H9 (cell line): ENCODE results near the gene KIF18B. TPM values are rescaled to one million over a fixed set of nuclear protein-coding genes. Genes with fewer than 3 reads are reported as not detected.

Experiments used
- DNase-seq: peaks from one replicate; pipeline ENCODE4 v3.0.0-alpha.2; 2017
- H2AFZ ChIP-seq: one replicate; pipeline ENCODE4 v1.6.1; 2013; ENCODE audit warnings: mild to moderate bottlenecking, low read length, control low read depth, moderate library complexity
- H2AK5ac ChIP-seq: 2 replicates; pipeline ENCODE4 v1.6.1; 2013; ENCODE audit warnings: low read length, control low read depth, mixed read lengths; ENCODE audit not compliant: insufficient read length
- H2BK120ac ChIP-seq: one replicate; pipeline ENCODE4 v1.6.1; 2013; ENCODE audit warnings: low read depth, mild to moderate bottlenecking, low read length, control low read depth, inconsistent platforms; ENCODE audit not compliant: poor library complexity, severe bottlenecking
- H2BK12ac ChIP-seq: 2 replicates; pipeline ENCODE4 v1.6.1; 2013; ENCODE audit warnings: low read length, control low read depth, mixed read lengths, low read depth; ENCODE audit not compliant: insufficient read length
- H2BK15ac ChIP-seq: 2 replicates; pipeline ENCODE4 v1.6.1; 2013; ENCODE audit warnings: low read depth, low read length, control low read depth
- H2BK20ac ChIP-seq: one replicate; pipeline ENCODE4 v1.6.1; 2013; ENCODE audit warnings: low read depth, mild to moderate bottlenecking, low read length, control low read depth, inconsistent platforms; ENCODE audit not compliant: poor library complexity, severe bottlenecking
- H2BK5ac ChIP-seq: 2 replicates; pipeline ENCODE4 v1.6.1; 2013; ENCODE audit warnings: low read length, control low read depth, mixed read lengths; ENCODE audit not compliant: insufficient read length
- H3K14ac ChIP-seq: 2 replicates; pipeline ENCODE4 v1.6.1; 2013; ENCODE audit warnings: low read length, control low read depth; ENCODE audit not compliant: insufficient read depth
- H3K18ac ChIP-seq: 2 replicates; pipeline ENCODE4 v1.6.1; 2013; ENCODE audit warnings: low read depth, mild to moderate bottlenecking, mixed read lengths, low read length, control low read depth; ENCODE audit not compliant: insufficient read length
- H3K23ac ChIP-seq: 2 replicates; pipeline ENCODE4 v1.6.1; 2013; ENCODE audit warnings: low read length, control low read depth, mixed read lengths, low read depth; ENCODE audit not compliant: insufficient read length
- H3K23me2 ChIP-seq: 2 replicates; pipeline ENCODE4 v1.6.1; 2013; ENCODE audit warnings: low read depth, mild to moderate bottlenecking, mixed read lengths, low read length, control low read depth; ENCODE audit not compliant: insufficient read length, poor library complexity, severe bottlenecking
- H3K27ac ChIP-seq: 2 replicates; pipeline ENCODE4 v1.5.1; 2013; ENCODE audit warnings: low read length, control low read depth, mixed read lengths, low read depth; ENCODE audit not compliant: insufficient read length
- H3K27me3 ChIP-seq: 2 replicates; pipeline ENCODE4 v1.6.1; 2013; ENCODE audit warnings: low read length, control low read depth, inconsistent platforms; ENCODE audit not compliant: insufficient read depth
- H3K4ac ChIP-seq: 2 replicates; pipeline ENCODE4 v1.6.1; 2013; ENCODE audit warnings: low read depth, mild to moderate bottlenecking, control low read depth, inconsistent platforms, low read length, moderate library complexity
- H3K4me1 ChIP-seq: 2 replicates; pipeline ENCODE4 v1.6.1; 2013; ENCODE audit warnings: low read length, control low read depth, inconsistent platforms; ENCODE audit not compliant: insufficient read depth
- H3K4me2 ChIP-seq: 2 replicates; pipeline ENCODE4 v1.6.1; 2013; ENCODE audit warnings: low read length, control low read depth, mixed read lengths; ENCODE audit not compliant: insufficient read length, insufficient read depth
- H3K56ac ChIP-seq: 2 replicates; pipeline ENCODE4 v1.6.1; 2013; ENCODE audit warnings: low read depth, mild to moderate bottlenecking, mixed read lengths, low read length, control low read depth; ENCODE audit not compliant: insufficient read length
- H3K79me1 ChIP-seq: 2 replicates; pipeline ENCODE4 v1.6.1; 2013; ENCODE audit warnings: low read depth, mild to moderate bottlenecking, moderate library complexity, low read length, control low read depth, inconsistent platforms; ENCODE audit not compliant: insufficient read depth, poor library complexity, severe bottlenecking
- H3K79me2 ChIP-seq: 2 replicates; pipeline ENCODE4 v1.6.1; 2013; ENCODE audit warnings: low read length, control low read depth, inconsistent platforms; ENCODE audit not compliant: insufficient read depth
- H3K9ac ChIP-seq: 2 replicates; pipeline ENCODE4 v1.6.1; 2013; ENCODE audit warnings: low read length, control low read depth, mixed read lengths; ENCODE audit not compliant: insufficient read length; ENCODE audit errors: extremely low read depth
- H3K9me3 ChIP-seq: one replicate; pipeline ENCODE4 v1.6.1; 2013; ENCODE audit warnings: low read depth, low read length, inconsistent platforms; ENCODE audit not compliant: control insufficient read depth
- H3T11ph ChIP-seq: one replicate; pipeline ENCODE4 v1.6.1; 2013; ENCODE audit warnings: mild to moderate bottlenecking, low read length, control low read depth, inconsistent platforms
- H4K20me1 ChIP-seq: one replicate; pipeline ENCODE4 v1.6.1; 2013; ENCODE audit not compliant: control insufficient read depth, insufficient read length, insufficient read depth
- H4K5ac ChIP-seq: 2 replicates; pipeline ENCODE4 v1.6.1; 2013; ENCODE audit warnings: low read depth, mild to moderate bottlenecking, mixed read lengths, low read length, control low read depth; ENCODE audit not compliant: insufficient read length
- H4K8ac ChIP-seq: replicated peaks from 2 replicates; pipeline ENCODE4 v1.6.1; 2013; ENCODE audit warnings: low read length, control low read depth, mixed read lengths, low read depth; ENCODE audit not compliant: insufficient read length
- H4K91ac ChIP-seq: 2 replicates; pipeline ENCODE4 v1.6.1; 2013; ENCODE audit warnings: low read depth, mild to moderate bottlenecking, moderate library complexity, mixed read lengths, low read length, control low read depth; ENCODE audit not compliant: insufficient read length
- H3K27ac Mint-ChIP-seq, 3 experiments: 2 replicates in 2 of 3; 3 replicates in 1 of 3; pipeline ENCODE4 v1.8.0; 2020 to 2021; ENCODE audit warnings: mixed read lengths in 3 of 3, mild to moderate bottlenecking in 1 of 3, moderate library complexity in 1 of 3
- H3K27me3 Mint-ChIP-seq: 2 replicates; pipeline ENCODE4 v1.8.0; 2021; ENCODE audit warnings: low read depth, mild to moderate bottlenecking, moderate library complexity, mixed read lengths
- H3K36me3 Mint-ChIP-seq, 3 experiments: 2 replicates in 2 of 3; 3 replicates in 1 of 3; pipeline ENCODE4 v1.8.0; 2020 to 2021; ENCODE audit warnings: low read depth in 3 of 3, mixed read lengths in 3 of 3; ENCODE audit not compliant: insufficient read depth in 1 of 3
- H3K4me1 Mint-ChIP-seq, 2 experiments: 2 replicates each; pipeline ENCODE4 v1.8.0; 2020; ENCODE audit warnings: mixed read lengths in 2 of 2
- H3K4me3 Mint-ChIP-seq, 2 experiments: 2 replicates in 1 of 2; 3 replicates in 1 of 2; pipeline ENCODE4 v1.8.0; 2020 to 2021; ENCODE audit warnings: mild to moderate bottlenecking in 2 of 2, mixed read lengths in 2 of 2, moderate library complexity in 1 of 2
- H3K9me3 Mint-ChIP-seq, 2 experiments: 2 replicates in 1 of 2; 3 replicates in 1 of 2; pipeline ENCODE4 v1.8.0; 2020; ENCODE audit warnings: mild to moderate bottlenecking in 2 of 2, mixed read lengths in 2 of 2, moderate library complexity in 1 of 2
- CTCF ChIP-seq: fragments of 200-600 bp; sonication (generic); conservative IDR thresholded peaks from 3 replicates; pipeline ENCODE4 v1.8.0; 2021; ENCODE audit warnings: antibody characterized with exemption, mild to moderate bottlenecking
- WGBS: extraction: QIAGEN DNeasy Blood & Tissue Kit; methylation state at CpG from one replicate; pipeline ENCODE4 v1.1.7; 2013; ENCODE audit warnings: missing lambda C conversion rate, low lambda C conversion rate, mixed read lengths; ENCODE audit not compliant: insufficient read length; ENCODE audit errors: extremely low coverage; 5-methylcytosine and 5-hydroxymethylcytosine counted together
- total RNA-seq: library from RNA; stranded (reverse); gene quantifications from 2 replicates; pipeline ENCODE4 v1.2.1, GENCODE V29; 2021

The KIF18B gene
- total RNA-seq, 1 experiment from 2014 or later: 51.8 TPM

GRCh38 chr17:44960691-44961090, 13.1 kb upstream of the KIF18B start:
- Histone ChIP-seq H3K79me1 (no peaks in the 10 kb centered on the region), H2BK20ac (no peak overlapping the region), H3K79me2 (no peaks in the 10 kb centered on the region), H3K56ac (no peak overlapping the region), H3K27me3 (peaks cover 3% of the 10 kb centered on the region; the same call in 1 of the 2 replicates), H3K4ac (no peak overlapping the region), H2BK120ac (no peak overlapping the region), H4K20me1 (no peaks in the 10 kb centered on the region), H3K9me3 (no peaks in the 10 kb centered on the region), H4K8ac (no peak overlapping the region), H4K5ac (no peak overlapping the region), H3K23ac (no peak overlapping the region), H2AK5ac (no peak overlapping the region), H3K14ac (no peak overlapping the region), H2BK5ac (no peak overlapping the region), H3K4me2 (no peak overlapping the region), H3T11ph (no peak overlapping the region), H2BK12ac (no peak overlapping the region), H2AFZ (no peak overlapping the region), H3K9ac (no peak overlapping the region), H3K18ac (no peak overlapping the region), H2BK15ac (no peak overlapping the region), H3K4me1 (no peaks in the 10 kb centered on the region; the same call in 1 of the 2 replicates), H3K27ac (no peak overlapping the region), H4K91ac (no peak overlapping the region), H3K23me2 (no peaks in the 10 kb centered on the region)
- peaks cover 0 to 1% (median 0%) of the 10 kb centered on the region in 3 experiments; a peak in 1 of 7 replicates for H3K36me3 Mint-ChIP-seq
- H3K9me3 Mint-ChIP-seq: peaks cover 0 to under 1% of the 10 kb centered on the region in 2 experiments; a peak in 1 of 5 replicates
- no peak for TF ChIP-seq CTCF
- no peak for DNase-seq
- no CpG with 5 or more reads among the region's 2 CpGs for WGBS
- H3K27ac Mint-ChIP-seq: no peak overlapping the region; a peak in 1 of 7 replicates
- no peak overlapping the region for H3K4me3 Mint-ChIP-seq
- peaks cover 2 to 11% of the 10 kb centered on the region in 2 experiments; a peak in 3 of 4 replicates for H3K4me1 Mint-ChIP-seq
- H3K27me3 Mint-ChIP-seq: peaks cover 31% of the 10 kb centered on the region
